Smooth muscle cell of bladder (primary cell): Measurements from ENCODE around the gene SETD3. TPM values are rescaled to one million over a fixed set of nuclear protein-coding genes. Genes with fewer than 3 reads are reported as not detected.

ENCODE experiments used
- total RNA-seq: library from RNA; depleted of rRNA; stranded (reverse); fragments of >200 nt; gene quantifications from 2 replicates; pipeline ENCODE4 v1.2.3, GENCODE V29; 2014

Gene SETD3
- 29.2 and 41.8 TPM in 2 replicates for total RNA-seq

GRCh38 chr14:99479906-99480869, at the start of gene SETD3:
TSS of gene SETD3 (minus strand) at chr14:99480859. CDS start at chr14:99465805, 15,054 bp downstream.

DNA sequence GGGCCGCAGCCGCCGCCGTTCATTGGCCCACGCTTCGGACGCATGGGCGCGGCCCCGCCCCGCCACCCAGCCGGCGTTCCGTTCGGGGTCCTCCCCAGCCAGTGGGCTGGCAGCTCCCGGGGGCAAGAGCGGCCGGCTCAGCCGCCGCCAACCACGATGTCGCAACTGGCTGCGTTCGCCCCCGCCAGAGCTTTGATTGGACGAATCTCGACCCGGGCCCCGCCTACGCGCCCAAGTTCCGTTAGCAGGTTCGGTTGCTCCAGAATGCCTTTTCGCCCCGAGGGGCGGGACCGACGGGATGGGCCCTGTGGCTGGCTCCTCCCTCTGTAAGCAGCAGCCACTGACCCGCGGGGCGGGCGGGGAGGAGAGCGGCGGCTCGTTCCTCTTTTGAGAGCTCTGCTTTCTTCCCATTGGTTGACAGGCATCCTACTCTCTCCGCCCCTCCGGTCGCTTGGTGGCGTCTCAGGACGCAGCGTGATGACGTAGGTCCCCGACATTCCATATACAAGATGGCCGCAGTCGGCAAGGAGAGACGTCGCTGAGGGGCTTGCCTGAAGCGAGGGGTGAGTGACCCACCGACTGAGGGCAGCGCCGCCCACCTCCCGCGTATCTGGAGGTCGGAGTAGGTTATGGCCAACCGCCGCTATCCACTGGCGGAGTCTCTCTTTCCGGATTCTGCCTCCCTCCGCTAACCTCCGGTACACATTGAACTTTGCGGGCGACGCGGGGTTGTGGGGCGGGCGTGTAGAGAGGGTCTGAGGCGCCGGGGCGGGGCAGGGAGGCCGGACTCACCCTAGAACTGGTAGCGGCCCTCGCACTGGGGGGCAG, 472 bp upstream of the SETD3 start, which contains the start of gene CCNK:
CCNK (plus strand) TSS at position 493 of the 828 bp plus-strand sequence. CDS start 11,269 bp downstream, outside the sequence.

Other genes with a start within 250 kb of the SETD3 start
- under 0.01 TPM in 1 of 2 replicates, not detected in the other for gene BCL11B, start 208.7 kb downstream of the SETD3 start, total RNA-seq
- 34.2 and 34.3 TPM in 2 replicates for gene CCNK, start 550 bp upstream of the SETD3 start, total RNA-seq
- gene CCDC85C, start 123.3 kb upstream of the SETD3 start, total RNA-seq, result 1.7 and 3.4 TPM in 2 replicates
- gene HHIPL1, start 164.3 kb upstream of the SETD3 start, total RNA-seq, result 4.4 and 7.9 TPM in 2 replicates
- gene CYP46A1, start 203.4 kb upstream of the SETD3 start, total RNA-seq, result under 0.01 and 0.74 TPM in 2 replicates